ENCODE measurements around the gene MAS1L.

MAS1L gene

GRCh38 chr6:29461021-29461814 lies 26.5 kb downstream of the MAS1L start:
- no peak overlapping the region for H3K4me2 ChIP-seq (ENCODE audit: low read depth, low read length, poor library complexity, severe bottlenecking)
- H3K4me3 ChIP-seq (ENCODE audit: insufficient read depth, low read length, poor library complexity, severe bottlenecking), result no peak overlapping the region
- 0 out of 2 replicates have a peak, but pooled peaks cover 3% of the 10 kb centered on the region for H3K9me2 ChIP-seq (replicated peaks; ENCODE audit: insufficient read depth, low read length)
- H3K27me3 ChIP-seq (ENCODE audit: low read length), result no peaks in the 10 kb centered on the region
- H3K9me3 ChIP-seq (ENCODE audit: insufficient read depth, low read length), result no peaks in the 10 kb centered on the region
- H4K20me1 ChIP-seq (ENCODE audit: low read depth, low read length), result no peaks in the 10 kb centered on the region
- no peaks in the 10 kb centered on the region for H3F3A ChIP-seq (ENCODE audit: insufficient read depth)
- H3K9ac ChIP-seq (ENCODE audit: low read length), result no peak overlapping the region
- TF ChIP-seq, protein P1, sequence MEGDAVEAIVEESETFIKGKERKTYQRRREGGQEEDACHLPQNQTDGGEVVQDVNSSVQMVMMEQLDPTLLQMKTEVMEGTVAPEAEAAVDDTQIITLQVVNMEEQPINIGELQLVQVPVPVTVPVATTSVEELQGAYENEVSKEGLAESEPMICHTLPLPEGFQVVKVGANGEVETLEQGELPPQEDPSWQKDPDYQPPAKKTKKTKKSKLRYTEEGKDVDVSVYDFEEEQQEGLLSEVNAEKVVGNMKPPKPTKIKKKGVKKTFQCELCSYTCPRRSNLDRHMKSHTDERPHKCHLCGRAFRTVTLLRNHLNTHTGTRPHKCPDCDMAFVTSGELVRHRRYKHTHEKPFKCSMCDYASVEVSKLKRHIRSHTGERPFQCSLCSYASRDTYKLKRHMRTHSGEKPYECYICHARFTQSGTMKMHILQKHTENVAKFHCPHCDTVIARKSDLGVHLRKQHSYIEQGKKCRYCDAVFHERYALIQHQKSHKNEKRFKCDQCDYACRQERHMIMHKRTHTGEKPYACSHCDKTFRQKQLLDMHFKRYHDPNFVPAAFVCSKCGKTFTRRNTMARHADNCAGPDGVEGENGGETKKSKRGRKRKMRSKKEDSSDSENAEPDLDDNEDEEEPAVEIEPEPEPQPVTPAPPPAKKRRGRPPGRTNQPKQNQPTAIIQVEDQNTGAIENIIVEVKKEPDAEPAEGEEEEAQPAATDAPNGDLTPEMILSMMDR (IDR thresholded peaks at IDR 0.05; ENCODE audit: insufficient read depth, low read length, poor library complexity, severe bottlenecking), result no peak
- TF ChIP-seq EZH2phosphoT487 (conservative IDR thresholded peaks at IDR 0.05; ENCODE audit: low read length), result no peak
- no peak overlapping the region for H2AFZ ChIP-seq (ENCODE audit: low read depth, low read length, severe bottlenecking)
- no peak overlapping the region for H3K27ac ChIP-seq (ENCODE audit: low read depth, low read length)
- H3K79me2 ChIP-seq (ENCODE audit: insufficient read depth, low read length), result no peaks in the 10 kb centered on the region
- no peaks in the 10 kb centered on the region for H3K36me3 ChIP-seq (ENCODE audit: low read length)

DNA sequence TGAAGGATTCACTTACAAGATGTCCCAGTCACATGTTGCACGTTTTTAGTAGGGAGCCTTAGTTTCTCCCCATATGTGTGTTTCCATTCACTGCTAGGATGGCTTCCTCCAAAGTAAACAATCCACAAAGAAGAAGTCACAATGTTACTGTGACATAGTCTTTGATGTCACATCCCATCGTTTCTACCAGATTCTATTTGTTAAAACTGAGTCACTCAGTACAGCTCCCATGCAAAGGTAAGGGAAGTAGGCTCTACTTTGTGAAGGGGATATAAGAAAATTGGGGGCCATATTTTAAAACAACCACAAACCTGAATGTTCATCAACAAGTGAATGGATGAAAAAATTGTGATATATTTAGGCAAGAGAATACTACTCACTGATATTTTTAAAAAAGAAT lies 30.8 kb downstream of the MAS1L start, which contains the start of the genes OR11A1 and OR2H1:
Gene OR11A1, minus strand, starts transcription at position 101 of the 400 bp plus-strand sequence. CDS start 29,430 bp downstream, outside the sequence.
Gene OR2H1, plus strand, starts transcription at position 185 of the 400 bp plus-strand sequence. CDS start 4,615 bp downstream, outside the sequence.
- Histone ChIP-seq H3F3A (ENCODE audit: insufficient read depth) (no peaks in the 10 kb centered on the region), H3K27ac (ENCODE audit: low read depth, low read length) (no peak within 1 kb of the TSS), H3K4me2 (ENCODE audit: low read depth, low read length, poor library complexity, severe bottlenecking) (no peak within 1 kb of the TSS), H4K20me1 (ENCODE audit: low read depth, low read length) (no peaks in the 10 kb centered on the region), H3K9ac (ENCODE audit: low read length) (no peak within 1 kb of the TSS), H3K27me3 (ENCODE audit: low read length) (no peaks in the 10 kb centered on the region), H3K36me3 (ENCODE audit: low read length) (no peaks in the 10 kb centered on the region), H3K9me2 (replicated peaks; ENCODE audit: insufficient read depth, low read length) (no peaks in the 10 kb centered on the region), H3K4me3 (ENCODE audit: insufficient read depth, low read length, poor library complexity, severe bottlenecking) (no peak within 1 kb of the TSS), H3K9me3 (ENCODE audit: insufficient read depth, low read length) (0 out of 2 replicates have a peak, but pooled peaks cover 1% of the 10 kb centered on the region), H3K79me2 (ENCODE audit: insufficient read depth, low read length) (no peaks in the 10 kb centered on the region), H2AFZ (ENCODE audit: low read depth, low read length, severe bottlenecking) (no peak within 1 kb of the TSS)
- TF ChIP-seq EZH2phosphoT487 (conservative IDR thresholded peaks at IDR 0.05; ENCODE audit: low read length), result no peak
- TF ChIP-seq, protein P1 (IDR thresholded peaks at IDR 0.05; ENCODE audit: insufficient read depth, low read length, poor library complexity, severe bottlenecking), result no peak

- TF ChIP-seq, protein P1 (IDR thresholded peaks at IDR 0.05; ENCODE audit: insufficient read depth, low read length, poor library complexity, severe bottlenecking), result no peak
- TF ChIP-seq EZH2phosphoT487 (conservative IDR thresholded peaks at IDR 0.05; ENCODE audit: low read length), result no peak
- no peaks in the 10 kb centered on the region for H3K79me2 ChIP-seq (ENCODE audit: insufficient read depth, low read length)
- H3K27ac ChIP-seq (ENCODE audit: low read depth, low read length), result no peak overlapping the region
These were observed 36.1 kb downstream of the MAS1L start for GRCh38 chr6:29451471-29452193.

More at GRCh38 chr6:29451471-29452193, 36.1 kb downstream of the MAS1L start:
- Histone ChIP-seq H3F3A (ENCODE audit: insufficient read depth) (no peaks in the 10 kb centered on the region), H4K20me1 (ENCODE audit: low read depth, low read length) (no peaks in the 10 kb centered on the region), H3K4me3 (ENCODE audit: insufficient read depth, low read length, poor library complexity, severe bottlenecking) (no peak overlapping the region), H3K9me2 (replicated peaks; ENCODE audit: insufficient read depth, low read length) (no peaks in the 10 kb centered on the region), H3K27me3 (ENCODE audit: low read length) (no peaks in the 10 kb centered on the region), H3K9me3 (ENCODE audit: insufficient read depth, low read length) (0 out of 2 replicates have a peak, but pooled peaks cover 7% of the 10 kb centered on the region), H2AFZ (ENCODE audit: low read depth, low read length, severe bottlenecking) (no peak overlapping the region), H3K36me3 (ENCODE audit: low read length) (no peaks in the 10 kb centered on the region), H3K9ac (ENCODE audit: low read length) (no peak overlapping the region), H3K4me2 (ENCODE audit: low read depth, low read length, poor library complexity, severe bottlenecking) (no peak overlapping the region)
